NCI-H2107 treated with DMSO at 0.1 percent for 48 hours (cell line): ENCODE data around the gene EVA1C.
A peak's percentile ranks its signal among the peaks of the same experiment; 100 is the strongest.
"Not testable (repeated sequence)": the region's sequence is repeated elsewhere in the genome, so short reads cannot be mapped to it uniquely, and the experiment has no call there.

Source experiments
- DNase-seq: peaks from one replicate; lab custom pipeline; 2025; ENCODE audit not compliant: unreplicated experiment; lab: John Stamatoyannopoulos, UW

The EVA1C gene, protein sequence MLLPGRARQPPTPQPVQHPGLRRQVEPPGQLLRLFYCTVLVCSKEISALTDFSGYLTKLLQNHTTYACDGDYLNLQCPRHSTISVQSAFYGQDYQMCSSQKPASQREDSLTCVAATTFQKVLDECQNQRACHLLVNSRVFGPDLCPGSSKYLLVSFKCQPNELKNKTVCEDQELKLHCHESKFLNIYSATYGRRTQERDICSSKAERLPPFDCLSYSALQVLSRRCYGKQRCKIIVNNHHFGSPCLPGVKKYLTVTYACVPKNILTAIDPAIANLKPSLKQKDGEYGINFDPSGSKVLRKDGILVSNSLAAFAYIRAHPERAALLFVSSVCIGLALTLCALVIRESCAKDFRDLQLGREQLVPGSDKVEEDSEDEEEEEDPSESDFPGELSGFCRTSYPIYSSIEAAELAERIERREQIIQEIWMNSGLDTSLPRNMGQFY

DNA sequence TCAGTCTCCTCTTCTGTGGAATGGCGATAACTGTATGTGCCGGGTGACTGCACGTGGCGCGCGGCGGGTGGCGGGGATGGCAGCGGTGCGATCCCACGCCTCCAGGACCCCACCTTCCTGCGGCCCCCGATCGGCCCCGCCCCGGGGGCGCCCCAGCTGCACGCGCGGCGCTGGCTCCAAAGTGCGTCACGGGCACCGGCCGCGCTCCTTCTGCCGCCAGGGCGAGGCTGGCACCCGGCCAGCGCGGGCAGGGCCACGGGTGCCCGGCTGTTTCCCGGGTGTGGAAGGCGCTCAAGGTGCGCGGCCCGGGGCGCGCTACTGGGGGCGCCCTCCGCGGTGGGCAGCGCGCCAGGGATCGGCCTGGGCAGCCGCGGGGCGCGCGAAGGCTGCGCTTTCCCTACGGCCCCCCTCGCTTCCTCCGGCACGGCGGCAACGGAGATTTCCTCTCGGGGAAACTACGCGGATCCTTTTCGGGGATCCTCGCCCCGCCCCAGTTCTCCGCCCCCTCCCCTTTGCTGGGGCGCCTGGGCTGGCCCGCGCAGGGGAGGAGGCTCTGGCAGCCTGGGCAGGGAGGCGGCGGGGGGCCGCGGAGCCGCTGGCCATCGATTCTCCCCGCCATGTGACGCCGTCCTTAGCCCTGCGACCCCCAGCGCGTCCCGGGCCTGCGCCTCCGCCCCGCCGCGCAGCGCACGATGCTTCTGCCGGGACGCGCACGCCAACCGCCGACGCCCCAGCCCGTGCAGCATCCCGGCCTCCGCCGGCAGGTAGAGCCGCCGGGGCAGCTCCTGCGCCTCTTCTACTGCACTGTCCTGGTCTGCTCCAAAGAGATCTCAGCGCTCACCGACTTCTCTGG is at the start of gene EVA1C:
EVA1C (plus strand) TSS at position 545 of the 853 bp plus-strand sequence; CDS start at position 693, 148 bp downstream.
- DNase-seq = peak; percentile 7

DNA sequence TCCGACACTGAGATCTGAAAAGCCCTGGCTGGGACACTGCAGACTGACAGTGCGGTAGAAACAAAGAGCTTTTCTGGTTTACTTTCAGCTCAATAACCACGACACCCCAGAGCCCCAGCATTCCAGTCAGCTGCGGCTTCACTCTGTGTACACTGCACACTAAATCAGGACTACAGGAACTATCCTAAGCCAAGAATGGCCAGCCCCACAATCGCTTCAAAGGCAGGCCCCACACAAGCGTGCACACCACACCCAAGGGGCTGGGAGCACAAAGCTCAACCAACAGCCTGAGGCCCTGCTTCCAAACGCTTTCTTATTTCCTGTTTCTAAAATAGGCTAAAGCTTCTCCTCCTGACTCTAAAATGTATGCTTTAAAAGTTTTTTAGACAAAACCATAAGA is 48.1 kb upstream of the EVA1C start:
- DNase-seq = no peak

GRCh38 chr21:32364796-32365195 is 47.7 kb upstream of the EVA1C start:
- DNase-seq = no peak

DNA sequence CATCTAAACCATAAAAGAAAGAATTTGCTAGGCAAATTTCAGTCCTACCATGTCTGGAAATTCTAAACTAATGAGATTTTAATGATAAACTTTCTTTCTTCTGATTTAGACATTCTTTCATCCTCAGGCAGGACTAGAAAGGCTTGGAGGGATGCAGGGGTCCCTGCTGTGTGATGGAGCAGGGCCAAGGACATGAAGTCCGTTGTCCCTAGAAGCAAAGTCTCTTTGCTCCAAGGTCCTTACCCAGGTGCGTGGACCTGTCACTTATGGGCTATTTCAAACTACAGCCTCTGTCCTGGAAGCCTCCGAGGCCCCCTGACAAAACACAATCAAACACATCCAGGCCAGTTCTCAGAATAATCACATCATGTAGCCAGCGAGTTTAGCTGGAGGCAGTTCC is 46.3 kb upstream of the EVA1C start:
- no peak for DNase-seq

DNA sequence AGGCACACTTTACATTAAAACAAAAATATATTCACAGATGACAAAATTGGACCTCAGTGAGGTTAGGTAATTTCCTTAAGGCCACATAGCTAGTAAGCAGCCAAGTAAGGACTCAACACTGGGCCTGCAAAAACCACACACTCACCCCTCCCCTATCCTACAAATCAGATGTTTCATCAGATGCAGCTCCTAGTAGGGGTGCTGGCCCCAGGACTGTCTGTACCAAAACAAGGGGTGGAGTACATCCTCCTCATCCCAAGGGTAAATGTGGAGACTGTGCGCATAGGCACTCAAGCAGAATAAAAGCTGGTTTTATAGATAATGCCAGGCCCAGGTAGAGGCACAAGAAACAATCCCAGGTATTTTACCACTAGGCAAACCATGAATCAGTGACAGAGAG is 45.3 kb upstream of the EVA1C start:
- no peak for DNase-seq

DNA sequence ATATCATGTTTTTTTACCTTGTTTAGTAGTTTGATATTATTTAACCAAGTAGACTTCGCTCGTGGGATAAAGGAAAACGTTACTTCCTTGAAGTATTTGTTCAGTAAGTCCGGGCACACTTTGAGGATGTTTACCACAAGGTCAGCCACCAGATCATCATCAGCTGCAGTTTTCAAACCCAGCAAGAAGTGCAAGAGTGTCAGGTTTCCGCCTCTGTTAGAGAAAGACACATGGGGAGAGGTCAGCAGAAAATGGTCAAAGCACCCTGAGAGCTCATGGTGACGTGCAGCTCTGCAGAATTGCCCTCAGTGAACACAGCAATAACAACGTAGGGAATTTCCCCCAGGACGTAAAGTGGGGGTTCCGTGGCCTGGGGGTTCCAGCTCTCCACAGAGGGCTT is 44.1 kb upstream of the EVA1C start:
- DNase-seq = no peak

GRCh38 chr21:32368961-32369360 is 43.5 kb upstream of the EVA1C start:
- DNase-seq = not testable (repeated sequence)

DNA sequence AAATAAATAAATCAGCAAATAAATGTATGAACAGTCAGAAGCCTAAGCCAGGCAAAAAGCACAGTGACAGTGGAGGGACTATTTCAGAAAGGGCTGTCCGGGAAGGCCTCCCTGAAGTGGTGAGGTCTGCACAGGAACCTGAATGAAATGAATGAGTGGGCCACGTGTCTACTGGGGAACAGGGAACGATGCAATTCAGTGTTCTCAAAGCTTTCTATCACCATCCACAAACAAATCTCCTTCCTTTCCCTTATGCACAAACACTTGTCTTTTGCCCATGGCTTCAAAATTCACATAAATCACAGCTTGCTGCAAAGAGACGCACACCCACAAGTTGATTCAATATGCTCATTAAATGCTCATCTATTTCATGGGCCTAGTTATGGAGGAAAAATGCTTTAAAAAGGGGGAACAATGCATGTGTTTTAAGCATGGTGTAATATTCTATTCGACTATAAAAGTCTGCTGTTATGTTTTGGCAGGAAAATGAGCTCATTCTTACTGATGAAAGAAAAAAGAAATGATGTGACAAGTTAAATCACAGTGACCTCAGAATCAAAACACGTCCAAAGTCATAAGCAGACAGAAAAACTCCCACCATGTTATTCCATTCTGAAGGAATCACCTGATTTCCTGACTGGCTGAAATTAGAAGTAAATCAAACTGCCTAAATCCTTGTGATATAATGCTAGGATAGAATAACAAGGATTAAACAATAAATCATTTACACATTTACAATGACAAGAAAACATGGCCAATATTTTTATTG is 41.3 kb upstream of the EVA1C start:
- DNase-seq = no peak

DNA sequence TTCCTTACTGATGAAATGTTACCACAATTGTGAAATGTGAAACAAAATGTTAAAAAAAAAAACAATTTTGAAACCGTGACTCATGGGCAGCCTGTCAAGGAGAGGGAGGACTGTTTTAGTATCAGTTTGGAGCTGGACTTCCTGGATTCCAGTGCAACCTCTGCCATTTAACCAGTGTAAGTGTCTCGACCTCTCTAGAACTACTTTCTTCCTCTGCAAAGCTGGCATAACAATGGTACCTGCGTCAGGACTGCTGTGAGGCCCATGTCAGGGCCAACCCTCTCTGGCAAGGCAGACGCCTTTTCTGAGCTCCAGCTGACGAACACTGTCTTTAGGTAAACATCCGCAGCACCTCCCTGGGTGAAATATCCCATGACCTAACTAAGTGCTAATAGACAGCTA is 40.6 kb upstream of the EVA1C start:
- DNase-seq = no peak

DNA sequence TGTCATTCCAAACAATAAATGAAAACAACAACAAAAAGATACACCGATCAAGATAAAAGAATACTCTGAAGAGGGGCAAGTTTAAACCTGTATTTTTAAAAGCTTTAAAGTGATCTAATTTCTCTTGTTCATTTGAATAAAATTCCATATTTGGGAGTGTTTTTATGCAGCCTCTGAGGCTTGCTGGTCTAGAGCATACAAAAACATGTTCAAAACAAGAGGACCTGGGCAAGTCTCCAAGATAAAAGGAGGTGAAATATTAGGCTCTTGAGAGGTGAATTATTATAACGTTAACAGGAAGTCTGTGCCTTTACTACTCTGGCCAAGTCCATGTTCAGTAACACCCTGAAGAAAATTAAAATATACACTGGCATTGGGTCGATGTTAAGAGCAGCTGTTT is 39.8 kb upstream of the EVA1C start:
- peak; percentile 24 for DNase-seq

- DNase-seq = no peak
Measured at GRCh38 chr21:32377506-32377905, 35.0 kb upstream of the EVA1C start.

DNA sequence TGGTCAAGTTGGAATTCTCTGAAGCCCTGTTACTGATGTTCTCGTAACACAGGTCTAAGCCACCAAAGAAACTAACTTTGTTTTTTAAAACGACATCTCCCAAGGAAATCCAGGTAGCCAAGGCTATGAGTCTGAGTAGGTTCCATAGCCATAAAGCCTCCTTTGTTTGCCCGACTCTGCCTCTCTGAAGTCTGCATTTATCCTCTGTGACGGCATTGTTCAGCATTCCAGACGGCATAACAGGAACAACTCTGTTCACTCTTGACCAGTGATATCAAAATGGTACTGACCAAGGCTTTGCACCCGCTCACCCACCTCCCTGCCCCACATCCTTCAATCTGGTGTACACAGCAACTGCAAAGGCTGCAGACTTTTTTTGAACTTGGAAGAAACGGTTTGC is 34.5 kb upstream of the EVA1C start:
- no peak for DNase-seq

GRCh38 chr21:32378956-32379355 is 33.5 kb upstream of the EVA1C start:
- no peak for DNase-seq

- DNase-seq = no peak
Measured at GRCh38 chr21:32380940-32381339, 31.6 kb upstream of the EVA1C start.

DNA sequence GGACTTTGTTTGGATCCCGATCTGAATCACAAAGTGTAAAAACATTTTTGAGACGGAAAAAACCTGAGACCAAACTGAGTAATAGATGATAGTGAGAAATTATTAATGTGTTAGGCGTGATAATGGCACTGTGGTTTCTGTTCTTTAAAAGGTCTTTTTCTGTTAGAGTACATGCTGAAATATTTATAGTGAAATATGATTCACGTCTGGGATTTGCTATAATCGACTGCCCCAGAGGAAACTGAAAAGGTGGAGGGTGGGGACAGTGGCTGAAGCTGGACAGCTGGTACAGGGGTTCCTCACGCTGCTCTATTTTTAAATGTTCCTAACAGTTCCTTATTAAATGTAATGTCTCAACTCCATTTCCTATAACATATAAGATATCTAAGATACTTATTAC is 30.9 kb upstream of the EVA1C start:
- DNase-seq = no peak

- no peak for DNase-seq
Measured at GRCh38 chr21:32382108-32382644, 30.3 kb upstream of the EVA1C start.

- no peak for DNase-seq
Measured at GRCh38 chr21:32383812-32384211, 28.7 kb upstream of the EVA1C start.

DNA sequence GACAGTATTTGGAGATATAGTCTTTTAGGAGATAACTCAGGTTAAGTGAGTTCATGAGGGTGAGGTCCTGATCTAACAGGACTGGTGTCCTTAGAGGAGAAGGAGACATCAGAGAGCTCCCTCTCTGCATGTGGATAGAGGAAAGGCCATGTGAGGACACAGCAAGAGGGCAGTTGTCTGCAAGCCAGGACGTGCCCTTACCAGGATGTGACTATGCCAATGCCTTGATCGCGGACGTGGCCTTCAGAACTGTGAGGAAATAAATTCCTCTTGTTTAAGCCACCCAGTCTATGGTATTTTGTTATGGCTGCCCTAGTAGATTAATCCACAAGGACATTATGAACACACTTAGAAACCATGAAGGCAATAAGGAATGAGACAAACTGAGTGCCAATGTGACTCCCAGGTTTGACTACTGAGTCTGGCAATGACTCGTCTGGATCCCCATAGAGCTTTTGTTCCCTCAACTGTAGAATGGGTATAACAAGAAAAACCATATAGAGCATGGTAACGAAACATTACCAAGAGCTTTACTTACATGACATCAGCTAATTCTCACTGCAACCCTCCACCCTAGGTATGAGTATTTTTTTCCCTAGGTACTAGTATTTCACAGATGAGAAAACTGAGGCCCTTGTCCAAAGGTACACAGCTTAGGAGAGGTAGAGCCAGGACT is 26.2 kb upstream of the EVA1C start:
- no peak for DNase-seq

GRCh38 chr21:32387151-32387550 is 25.4 kb upstream of the EVA1C start:
- no peak for DNase-seq

GRCh38 chr21:32388306-32388705 is 24.2 kb upstream of the EVA1C start:
- no peak for DNase-seq
